HG02588 (cell line): ENCODE results near the gene AQP6.
"Not testable (repeated sequence)": the region's sequence is repeated elsewhere in the genome, so short reads cannot be mapped to it uniquely, and the experiment has no call there.

Experiments used
- ATAC-seq: cut with Tn5 transposase; IDR thresholded peaks from one replicate; pipeline ENCODE4 v1.9.1; 2021; ENCODE audit warnings: mild to moderate bottlenecking, moderate library complexity; ENCODE audit not compliant: unreplicated experiment

The AQP6 gene

DNA sequence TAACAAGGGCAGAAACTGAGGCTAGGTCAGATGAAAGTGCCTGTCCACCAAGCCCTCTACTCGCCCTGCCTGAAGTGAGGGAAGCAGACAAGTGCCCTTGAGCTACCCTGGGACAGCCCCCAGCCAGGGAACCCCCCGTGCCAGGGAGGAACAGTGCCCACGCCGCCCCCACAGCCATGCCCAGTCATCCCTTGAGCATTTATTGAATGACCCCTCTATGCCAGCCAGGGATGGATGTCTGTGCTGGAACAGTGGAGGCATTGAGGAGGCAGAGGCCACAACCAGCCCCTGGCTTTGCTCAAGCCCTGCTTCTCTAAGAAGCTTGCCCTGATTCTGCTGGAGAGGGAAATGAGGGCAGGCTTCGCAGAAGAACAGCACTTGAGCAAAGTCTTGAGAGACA is 3.7 kb upstream of the AQP6 start:
- ATAC-seq: no peak

DNA sequence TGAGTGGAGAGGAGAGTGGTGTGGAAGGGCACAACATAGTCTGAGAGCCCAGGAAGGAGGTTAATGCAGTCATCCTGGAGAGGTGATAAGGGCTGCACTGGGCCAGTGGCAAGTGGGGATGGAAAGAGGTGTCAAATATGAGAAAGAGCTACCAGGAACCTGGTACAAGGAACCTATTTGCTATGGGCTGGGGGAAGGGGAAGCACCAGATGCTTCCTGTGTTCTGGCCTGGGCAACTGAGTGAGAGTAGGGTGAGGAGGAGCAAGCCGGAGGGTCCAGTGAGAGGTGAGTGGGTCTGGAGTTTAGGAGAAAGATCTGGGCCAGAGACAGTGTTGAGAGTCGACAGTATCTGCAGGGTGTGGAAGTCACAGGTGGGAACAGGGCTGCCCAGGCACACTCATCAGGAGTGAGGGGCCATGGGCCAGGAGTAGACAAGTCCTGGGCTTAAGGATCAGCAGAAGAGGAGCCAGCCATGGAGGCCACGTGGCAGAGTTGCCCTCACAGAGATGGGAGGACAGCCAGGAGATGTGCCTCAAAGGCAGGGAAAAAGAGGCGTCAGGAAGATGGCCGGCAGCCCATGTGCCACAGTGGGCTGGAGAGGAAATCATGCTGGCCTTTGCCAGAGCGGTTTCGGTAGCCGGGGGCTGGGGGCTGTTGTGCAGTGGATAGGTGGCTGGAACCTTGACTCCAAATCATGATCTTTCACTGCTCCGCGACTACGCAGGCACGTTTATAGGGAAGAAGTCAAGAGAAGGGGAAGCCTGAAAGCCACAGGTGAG is 2.9 kb upstream of the AQP6 start:
- no peak for ATAC-seq

DNA sequence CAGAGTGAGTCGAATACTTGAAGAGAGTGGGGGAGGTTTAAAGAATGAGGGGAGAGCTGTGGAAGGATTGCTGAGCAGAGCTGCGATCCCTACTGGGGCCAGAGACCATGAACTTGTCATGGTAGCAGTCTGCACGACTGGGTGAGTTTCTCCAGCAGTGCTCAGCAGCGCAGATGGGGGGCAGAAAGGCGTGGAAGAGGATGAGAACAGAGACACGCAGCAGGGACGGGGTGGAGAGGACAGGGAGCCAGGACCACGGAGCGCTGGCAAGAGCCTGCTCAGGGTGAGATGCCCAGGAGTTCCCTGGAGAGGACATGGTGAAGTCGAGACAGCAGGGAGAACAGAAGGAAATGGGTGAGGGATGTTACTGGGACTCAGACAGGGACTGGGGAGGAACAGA is 2.1 kb upstream of the AQP6 start:
- ATAC-seq: no peak

DNA sequence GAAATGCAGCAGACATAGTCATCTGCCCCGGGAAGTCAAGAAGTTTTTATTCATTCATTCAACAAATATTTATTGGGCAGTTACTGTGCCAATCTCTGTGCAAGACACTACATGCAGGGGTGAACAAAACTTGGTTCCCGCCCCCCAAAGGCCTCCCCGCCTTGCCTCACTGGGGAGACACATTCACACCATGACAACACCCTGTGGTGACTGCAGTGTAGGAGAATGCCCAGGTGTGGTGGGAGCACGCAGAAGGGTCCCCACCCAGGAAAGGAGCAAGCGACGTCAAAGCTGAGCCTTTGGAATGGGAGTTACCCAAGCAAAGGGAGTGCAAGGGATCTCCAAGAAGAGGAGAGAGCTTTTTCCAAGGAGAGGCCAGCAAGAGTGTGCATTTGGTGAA is 1.6 kb upstream of the AQP6 start:
- no peak for ATAC-seq

DNA sequence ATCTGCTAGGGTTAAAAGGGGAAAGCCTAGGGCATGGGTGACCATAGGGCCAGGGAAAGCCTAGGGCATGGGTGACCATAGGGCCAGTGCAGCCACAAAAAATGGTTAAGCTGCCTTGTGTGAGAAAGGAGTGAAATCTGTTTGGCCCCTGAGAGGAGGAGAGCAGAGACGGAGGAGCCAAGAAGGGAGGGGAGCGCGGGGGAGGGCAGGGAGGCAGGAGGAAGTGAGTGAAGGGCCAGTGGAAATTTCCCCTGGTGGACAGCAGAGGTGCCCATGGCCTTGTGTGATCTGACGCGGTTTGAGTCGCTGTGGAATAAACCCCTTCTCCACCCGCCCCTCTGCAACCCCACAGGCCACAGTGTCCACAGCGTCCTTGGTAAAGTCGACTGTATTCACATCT is 618 bp upstream of the AQP6 start:
- ATAC-seq: no peak

DNA sequence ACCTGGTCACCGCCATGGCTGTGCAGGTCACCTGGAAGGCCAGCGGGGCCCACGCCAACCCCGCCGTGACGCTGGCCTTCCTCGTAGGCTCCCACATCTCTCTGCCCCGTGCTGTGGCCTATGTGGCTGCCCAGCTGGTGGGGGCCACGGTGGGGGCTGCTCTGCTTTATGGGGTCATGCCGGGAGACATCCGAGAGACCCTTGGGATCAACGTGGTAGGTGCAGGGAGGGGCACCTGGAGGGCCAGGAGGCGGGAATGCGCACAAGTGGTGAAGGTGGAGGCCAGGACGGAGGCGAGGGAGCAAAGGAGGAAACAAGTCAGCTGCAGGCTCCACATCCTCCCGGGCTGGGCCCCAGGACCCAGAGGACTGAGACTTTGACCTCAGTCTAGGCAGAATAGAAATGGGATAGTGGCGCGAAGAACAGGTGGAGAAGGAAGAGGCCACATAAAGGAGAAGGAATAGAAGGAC is 649 bp downstream of the AQP6 start:
- ATAC-seq: no peak

DNA sequence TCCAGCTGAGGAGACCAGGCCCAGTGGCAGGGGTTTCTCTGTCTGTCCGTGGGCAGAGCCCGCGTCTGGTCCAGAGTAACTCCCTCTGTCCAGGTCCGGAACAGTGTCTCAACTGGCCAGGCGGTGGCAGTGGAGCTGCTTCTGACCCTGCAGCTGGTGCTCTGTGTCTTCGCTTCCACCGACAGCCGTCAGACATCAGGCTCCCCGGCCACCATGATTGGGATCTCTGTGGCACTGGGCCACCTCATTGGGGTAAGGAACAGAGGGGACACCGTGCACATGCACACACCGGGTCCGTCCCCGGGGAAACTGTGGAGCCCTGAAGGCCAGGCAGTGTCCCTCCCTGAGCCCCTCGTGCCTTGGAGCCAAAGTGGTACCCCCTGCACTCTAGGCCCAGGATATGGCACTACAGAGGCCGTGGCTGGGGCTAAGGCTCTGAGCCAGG is 1.5 kb downstream of the AQP6 start:
- no peak for ATAC-seq

DNA sequence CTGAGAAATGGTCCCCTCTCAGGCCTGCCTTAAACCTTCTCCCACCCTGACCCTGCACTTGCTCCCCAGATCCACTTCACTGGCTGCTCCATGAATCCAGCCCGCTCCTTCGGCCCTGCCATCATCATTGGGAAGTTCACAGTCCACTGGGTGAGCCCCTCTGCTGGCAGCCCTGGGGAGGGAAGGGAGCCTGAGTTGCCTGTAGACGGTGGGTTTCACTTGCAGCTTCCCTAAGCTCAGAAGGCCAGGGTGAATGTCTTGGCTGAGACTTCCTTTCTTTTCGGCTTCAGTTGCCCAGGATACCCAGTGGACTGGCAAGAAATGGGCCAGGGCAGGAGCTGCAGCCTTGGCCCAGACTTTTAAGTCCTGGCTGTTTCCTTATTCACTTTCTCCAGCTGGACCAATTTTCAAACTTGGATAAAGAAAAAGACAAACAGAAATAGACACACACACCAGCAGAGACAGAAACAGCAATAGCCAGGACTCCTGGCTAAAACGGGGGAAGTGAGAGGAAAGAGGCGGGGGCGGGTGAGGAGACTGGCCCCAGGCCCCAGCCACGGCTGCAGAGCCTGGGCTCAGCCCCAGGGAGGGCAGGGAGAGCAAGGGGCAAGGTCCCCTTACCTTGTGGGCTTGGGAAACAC is 2.0 kb downstream of the AQP6 start:
- ATAC-seq: no peak

DNA sequence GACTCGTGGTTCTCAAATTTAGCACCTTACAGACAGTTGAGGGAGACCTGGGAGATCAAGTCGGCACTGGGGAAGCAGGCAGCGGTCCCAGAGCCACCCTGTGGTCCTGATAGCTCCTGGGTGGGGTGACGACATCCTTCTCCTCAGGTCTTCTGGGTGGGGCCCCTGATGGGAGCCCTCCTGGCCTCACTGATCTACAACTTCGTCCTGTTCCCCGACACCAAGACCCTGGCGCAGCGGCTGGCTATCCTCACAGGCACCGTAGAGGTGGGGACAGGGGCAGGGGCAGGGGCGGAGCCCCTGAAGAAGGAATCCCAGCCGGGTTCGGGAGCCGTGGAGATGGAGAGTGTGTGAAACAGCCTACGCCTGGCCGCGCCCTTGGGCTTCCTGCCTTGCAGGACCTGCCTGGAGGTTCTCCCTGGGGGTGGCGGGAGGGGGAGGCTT is 2.6 kb downstream of the AQP6 start:
- ATAC-seq: no peak

DNA sequence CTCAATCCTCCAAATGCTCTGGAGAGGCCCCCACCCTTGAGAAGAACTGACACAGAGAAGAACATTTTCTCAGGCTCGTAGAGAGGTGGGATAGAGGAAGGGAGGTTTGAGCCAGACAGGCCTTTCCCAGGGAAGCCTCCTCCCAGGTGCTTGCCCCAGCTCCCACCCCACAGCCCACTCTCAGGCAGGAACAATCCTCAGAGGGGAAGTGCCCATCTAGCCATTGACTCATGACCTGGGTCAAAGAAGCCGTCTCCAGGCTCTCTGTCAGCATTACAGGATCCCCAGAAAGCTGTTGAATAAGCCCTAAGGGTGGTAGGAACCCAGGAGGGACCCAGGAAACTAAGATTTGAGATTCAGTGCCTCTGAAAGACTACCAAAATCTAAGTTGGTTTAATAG is 3.8 kb downstream of the AQP6 start:
- ATAC-seq: no peak

DNA sequence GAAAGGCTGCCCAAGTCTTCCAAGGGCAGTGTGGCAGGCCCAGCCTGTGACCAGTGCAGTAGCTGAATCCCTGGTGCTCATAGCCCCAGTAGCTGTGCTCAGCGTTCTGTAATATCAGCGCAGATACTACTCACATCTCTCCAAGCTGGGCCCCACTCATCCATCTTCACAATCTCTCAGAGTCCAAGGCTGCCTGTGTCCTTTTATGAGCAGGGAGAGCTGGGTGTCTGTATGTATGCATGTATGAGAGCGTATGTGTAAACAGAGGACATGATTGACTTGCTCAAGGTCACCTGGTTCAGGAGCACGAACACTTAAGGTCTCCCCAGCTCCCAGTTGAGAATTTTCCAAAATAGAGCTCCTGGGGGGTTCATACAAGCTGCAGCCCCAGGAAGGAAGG is 5.4 kb downstream of the AQP6 start:
- ATAC-seq: no peak

DNA sequence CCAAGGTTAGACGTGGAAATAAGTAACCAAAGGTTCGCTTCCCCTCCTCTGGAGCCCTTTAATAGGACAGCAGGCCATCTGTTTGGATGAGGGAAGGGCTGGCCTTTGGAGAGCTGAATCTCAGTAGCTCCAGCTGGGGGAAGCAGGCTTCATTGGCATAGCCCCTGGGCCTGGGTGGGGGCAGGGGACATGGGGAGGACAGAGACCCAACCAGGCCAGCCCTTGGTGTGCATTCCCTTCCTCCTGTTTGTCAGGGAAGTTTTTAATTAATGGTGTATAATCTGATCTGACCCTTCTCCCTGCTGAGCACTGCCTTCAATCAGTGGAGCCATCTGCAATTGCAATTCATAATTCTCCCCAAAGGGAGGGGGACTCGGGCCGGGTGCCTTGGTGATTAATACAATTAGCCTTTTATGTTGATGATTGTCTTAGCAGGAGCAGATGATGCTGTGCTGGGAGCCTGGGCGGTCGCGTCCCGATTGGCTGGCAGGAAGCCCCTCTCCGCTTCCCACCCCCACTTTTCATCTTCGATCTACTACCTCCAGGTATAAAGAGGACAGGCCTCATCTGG is 6.4 kb downstream of the AQP6 start:
- no peak for ATAC-seq

DNA sequence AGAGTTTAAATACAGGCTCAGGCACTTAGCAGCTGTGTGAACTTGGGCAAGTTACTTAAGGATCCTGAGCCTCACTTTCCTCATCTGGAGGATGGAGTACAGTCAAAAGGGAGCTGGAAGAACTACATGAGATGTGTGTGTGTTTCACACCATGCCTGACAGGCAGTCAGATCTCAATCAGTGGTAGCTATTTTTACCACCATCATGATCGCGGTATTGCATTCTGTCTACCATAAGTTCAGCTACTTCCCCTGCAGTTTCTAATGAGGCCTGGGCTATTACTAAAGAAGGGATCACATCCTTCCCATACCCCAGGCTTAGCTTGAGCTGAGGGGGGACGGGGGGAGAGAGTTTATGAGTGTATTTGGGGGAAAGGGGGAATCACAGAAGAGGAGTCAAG is 7.0 kb downstream of the AQP6 start:
- no peak for ATAC-seq

DNA sequence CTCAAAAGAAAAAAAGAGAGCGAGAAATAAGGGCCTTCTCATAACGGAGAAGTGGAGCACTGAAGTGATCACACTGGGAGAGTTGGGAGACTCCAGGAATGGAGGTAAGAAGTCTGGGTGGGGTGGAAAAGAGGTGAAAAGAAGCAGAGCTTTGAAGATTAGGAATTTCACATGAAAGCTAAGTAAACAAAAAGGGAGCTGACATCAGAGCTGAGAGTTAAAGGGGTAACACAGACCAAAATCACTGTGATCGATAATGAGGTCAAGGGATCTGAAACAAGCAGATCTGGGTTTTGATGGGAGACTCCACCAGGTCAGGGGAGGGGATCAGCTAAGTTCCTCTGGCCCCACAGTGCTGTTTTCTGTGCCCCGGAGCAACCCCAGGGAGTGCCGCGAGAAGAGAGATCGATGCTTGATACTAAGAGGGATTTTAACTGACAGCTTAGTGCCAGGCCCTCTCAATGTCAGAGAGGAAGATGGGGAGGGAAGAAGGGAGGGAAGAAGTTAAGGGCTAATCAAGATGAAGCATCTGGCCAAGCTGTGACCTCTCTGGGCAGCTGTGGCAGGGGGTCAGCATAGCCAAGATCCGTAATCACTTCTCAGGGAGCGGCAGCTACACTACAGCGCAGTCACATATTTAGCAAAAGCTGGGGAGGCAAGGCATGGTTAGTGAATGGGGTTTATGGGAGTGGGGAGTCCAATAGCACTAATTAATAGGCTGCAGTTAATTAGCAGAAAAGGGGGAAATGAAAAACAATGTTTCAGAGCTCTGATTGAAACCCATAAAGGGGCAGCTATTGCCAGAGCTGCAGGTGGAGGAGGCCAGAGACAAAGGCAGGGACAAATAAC is 8.0 kb downstream of the AQP6 start:
- ATAC-seq: no peak

DNA sequence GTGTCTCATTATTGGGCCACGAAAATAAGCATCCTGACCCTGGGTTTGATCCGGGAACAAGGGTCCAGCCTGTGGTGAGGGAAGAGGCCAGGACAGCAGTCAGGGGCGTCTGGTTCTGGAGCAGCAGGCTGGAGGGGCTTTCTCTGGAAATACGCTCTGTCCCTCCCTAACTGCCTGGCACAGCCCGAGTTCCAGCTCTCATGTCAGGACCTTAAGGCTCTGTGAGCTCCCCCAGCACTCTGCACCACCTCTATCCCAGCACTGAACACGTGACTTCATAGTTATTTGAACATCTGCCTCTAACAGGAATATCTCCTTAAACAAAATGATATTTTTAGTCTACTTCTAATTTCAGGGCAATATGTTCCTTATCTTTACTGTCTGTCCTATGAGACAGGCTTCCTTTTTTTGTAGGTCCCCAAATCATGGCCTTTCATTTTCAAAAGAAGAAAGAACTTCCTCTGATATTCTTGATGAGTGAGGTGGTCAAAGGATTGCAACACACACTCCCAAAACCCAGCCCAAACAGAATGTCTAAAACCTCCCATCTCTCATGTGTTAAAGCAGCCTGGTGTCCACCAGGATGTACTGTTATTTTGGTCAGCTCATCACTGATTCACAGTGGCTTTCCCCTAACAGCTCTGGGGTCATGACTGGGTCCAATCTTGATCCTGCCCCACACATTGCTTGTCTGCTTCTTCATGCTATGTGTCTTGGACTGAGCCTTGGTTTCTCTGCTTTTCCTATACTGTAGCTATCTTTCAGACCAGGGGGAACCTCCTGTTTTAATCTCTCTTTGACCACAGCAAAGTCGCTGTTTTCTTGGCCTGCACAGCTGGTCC is 9.7 kb downstream of the AQP6 start:
- ATAC-seq: no peak

DNA sequence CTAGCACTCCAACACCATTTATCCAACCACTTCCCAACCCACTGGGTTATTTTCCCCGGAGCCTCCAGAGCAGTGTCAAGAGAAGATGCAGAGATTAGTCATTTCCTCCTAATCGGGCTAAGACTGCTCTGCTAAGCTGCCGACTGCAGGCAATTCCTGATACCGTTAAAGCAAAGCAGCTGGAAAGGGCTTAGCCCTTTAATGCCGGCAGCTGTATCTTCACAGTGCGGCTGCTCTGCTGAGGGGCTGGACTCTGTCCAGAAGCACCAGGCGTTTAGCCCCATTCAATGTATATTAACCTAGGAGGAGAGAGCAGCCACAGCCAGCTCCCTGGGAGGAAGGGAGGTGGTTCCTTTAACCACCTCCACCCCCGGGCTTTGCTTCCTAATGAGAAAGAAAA is 11.1 kb downstream of the AQP6 start:
- no peak for ATAC-seq

DNA sequence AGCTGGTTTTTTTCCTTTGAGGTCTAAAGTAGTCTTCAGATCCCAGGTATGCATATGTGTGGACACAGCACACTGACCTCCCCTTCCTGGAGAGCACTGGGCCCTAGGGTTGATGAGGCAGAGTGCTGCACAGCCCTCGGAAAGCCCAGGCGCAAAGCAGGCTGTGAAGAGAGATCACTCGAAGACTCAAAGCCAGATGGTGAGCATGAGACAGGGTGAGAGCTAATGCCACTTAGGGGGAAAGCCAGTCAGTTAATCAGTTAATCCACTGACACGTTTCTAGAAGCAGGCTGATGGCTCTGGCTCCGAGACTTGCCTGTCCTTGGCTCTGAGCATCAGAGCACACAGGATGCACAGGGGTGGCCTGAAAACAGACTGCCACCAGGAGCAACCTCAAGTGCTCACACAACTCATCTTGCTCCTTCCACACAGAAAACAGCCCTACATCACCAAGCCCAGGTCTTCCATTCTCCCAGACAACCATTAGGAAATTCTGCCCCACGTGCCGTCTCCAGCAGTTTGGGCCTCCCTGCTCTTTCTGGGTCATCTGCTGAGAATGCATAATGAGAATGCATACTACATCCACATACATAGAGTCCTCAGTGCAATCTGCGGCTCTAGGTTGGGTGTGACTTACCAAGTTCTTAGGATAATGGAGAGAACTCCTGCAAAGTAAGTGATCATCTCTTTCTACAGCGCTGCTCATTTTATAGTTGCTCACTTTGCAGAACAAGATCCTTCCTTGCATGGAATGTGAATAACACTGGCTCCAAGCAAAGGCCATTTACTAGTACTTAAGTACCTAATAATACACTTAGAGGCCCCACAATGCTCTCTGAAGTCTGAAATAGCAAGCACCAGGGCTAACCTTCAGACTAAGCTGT is 12.0 kb downstream of the AQP6 start:
- ATAC-seq: no peak

DNA sequence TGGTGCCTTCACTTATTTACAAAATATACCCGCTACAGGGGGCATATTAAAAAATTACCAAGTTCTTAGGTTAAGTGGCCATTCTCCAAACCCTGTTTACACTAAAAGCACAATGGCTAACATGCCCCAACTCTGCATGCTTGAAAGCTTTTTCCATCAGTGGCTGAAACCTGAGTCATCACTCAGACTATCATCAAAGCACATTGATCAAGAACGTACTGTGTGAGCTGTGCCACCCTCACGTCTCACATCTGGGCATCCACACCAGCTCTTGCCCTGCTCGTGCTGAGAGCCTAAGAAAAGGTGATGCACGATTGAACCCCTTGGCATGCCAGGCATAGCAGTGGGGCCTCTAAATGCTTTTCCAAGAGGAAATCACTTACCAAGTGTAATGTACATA is 13.2 kb downstream of the AQP6 start:
- no peak for ATAC-seq

DNA sequence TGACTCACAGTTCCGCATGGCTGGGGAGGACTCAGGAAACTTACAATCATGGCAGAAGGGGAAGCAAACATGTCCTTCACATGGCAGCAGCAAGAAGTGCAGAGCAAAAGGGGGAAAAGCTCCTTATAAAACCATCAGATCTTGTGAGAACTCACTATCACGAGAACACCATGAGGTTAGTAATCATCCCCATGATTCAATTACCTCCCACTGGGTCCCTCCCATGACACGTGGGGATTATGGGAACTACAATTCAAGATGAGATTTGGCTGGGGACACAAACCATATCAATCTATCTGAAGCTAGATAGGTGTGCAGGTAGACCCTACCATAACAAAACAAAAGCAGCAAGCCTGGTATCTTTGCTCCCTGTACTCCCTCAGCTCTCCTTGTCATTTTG is 13.7 kb downstream of the AQP6 start:
- not testable (repeated sequence) for ATAC-seq
